NCI-H774 (cell line): ENCODE data around the gene MKNK2.
"Not testable (repeated sequence)": the region's sequence is repeated elsewhere in the genome, so short reads cannot be mapped to it uniquely, and the experiment has no call there.

Experiments used
- DNase-seq: peaks from one replicate; lab custom pipeline; 2025; lab: John Stamatoyannopoulos, UW

Gene MKNK2

GRCh38 chr19:2043961-2044708, 6.9 kb downstream of the MKNK2 start:
- no peak for DNase-seq

- DNase-seq: no peak
These were observed 7.8 kb downstream of the MKNK2 start for GRCh38 chr19:2043251-2043641.

GRCh38 chr19:2042485-2043250, 8.4 kb downstream of the MKNK2 start:
- no peak for DNase-seq

- DNase-seq: peak; percentile 93
These were observed 9.2 kb downstream of the MKNK2 start for GRCh38 chr19:2041683-2042484.

- no peak for DNase-seq
These were observed 9.7 kb downstream of the MKNK2 start for GRCh38 chr19:2041433-2041682.

GRCh38 chr19:2040647-2041432, 10.2 kb downstream of the MKNK2 start:
- no peak for DNase-seq

GRCh38 chr19:2039959-2040646, 10.9 kb downstream of the MKNK2 start:
- DNase-seq: no peak

GRCh38 chr19:2039089-2039958, 11.7 kb downstream of the MKNK2 start:
- no peak for DNase-seq

- no peak for DNase-seq
These were observed 12.6 kb downstream of the MKNK2 start for GRCh38 chr19:2038284-2039088.

GRCh38 chr19:2037651-2038255, 13.3 kb downstream of the MKNK2 start:
- no peak for DNase-seq

- DNase-seq: no peak
These were observed 14.6 kb downstream of the MKNK2 start for GRCh38 chr19:2036424-2036823.

- DNase-seq: no peak
These were observed 15.5 kb downstream of the MKNK2 start for GRCh38 chr19:2035590-2035991.

- peak; percentile 54 for DNase-seq
These were observed 16.1 kb downstream of the MKNK2 start for GRCh38 chr19:2034729-2035589.

- not testable (repeated sequence) for DNase-seq
These were observed 16.8 kb downstream of the MKNK2 start for GRCh38 chr19:2034253-2034652.

- DNase-seq: no peak
These were observed 17.3 kb downstream of the MKNK2 start for GRCh38 chr19:2033825-2034159.

- no peak for DNase-seq
These were observed 17.8 kb downstream of the MKNK2 start for GRCh38 chr19:2033115-2033824.

GRCh38 chr19:2032296-2032941, 18.6 kb downstream of the MKNK2 start:
- peak; percentile 75 for DNase-seq
